NCI-H2196 (cell line): ENCODE results near the gene ACP7.
"Not testable (repeated sequence)": the region's sequence is repeated elsewhere in the genome, so short reads cannot be mapped to it uniquely, and the experiment has no call there.

Experiments
- DNase-seq: peaks from one replicate; lab custom pipeline; 2025; ENCODE audit not compliant: unreplicated experiment; lab: John Stamatoyannopoulos, UW

The ACP7 gene

GRCh38 chr19:39077323-39077722, 6.8 kb upstream of the ACP7 start:
- no peak for DNase-seq

GRCh38 chr19:39078436-39079200, 5.5 kb upstream of the ACP7 start:
- DNase-seq, result no peak

GRCh38 chr19:39080431-39080830, 3.7 kb upstream of the ACP7 start:
- DNase-seq, result no peak

- DNase-seq, result no peak
Observed at GRCh38 chr19:39082167-39082566, 2.0 kb upstream of the ACP7 start.

DNA sequence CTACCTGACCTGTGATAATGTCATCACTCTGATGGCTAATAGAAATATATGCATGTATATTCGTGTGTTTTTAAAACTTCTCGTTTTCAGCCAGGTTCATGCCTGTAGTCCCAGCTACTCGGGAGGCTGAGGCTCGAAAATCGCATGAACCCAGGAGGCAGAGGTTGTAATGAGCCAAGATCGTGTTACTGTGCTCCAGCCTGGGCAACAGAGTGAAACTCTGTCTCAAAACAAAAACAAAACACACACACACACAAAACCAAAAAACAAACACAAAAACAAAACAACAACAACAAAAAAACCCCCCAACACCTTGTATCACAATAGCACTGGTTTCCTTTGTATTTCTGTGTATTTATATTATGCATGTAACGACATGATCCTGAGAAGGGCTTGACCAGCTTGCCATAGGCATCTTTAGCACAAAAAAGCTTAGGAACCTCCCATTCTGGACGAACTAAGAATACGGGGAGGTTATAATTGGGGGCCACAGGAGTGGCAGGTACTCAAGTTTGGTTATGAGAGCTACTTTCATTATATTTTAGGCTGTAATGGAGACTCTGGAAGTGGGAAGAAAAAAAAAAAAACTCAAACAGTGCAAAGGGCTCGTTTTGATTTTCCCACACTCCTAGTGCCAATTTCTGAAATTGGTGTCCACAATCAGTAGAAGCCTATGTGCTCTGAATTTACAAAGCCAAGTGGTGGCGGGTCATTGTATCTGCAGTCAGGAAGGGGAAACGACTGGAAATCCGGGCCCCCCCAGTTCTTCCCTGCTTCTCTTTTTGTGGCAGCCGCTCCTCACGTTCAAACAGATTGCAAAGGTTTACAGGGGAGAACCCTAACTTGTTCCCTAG, 1.2 kb upstream of the ACP7 start:
- DNase-seq, result no peak

DNA sequence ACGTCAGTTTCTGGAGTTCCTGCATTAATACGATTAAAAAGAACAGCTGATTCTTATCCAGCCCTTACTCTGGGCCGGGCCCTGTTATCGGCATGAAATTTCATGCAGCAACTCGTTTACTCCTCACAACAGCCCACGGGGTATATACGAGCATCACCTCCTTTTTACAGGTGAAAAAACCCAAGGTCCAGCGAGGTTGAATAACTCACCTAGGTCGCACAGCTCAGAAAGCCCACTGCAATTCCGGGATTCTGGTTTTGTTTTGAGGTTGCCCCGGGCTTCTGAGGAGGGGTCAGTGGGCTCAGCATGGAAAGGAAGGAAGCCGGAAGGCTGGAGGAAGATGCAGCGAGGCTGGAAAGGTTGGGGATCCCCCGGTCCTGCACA, 577 bp upstream of the ACP7 start:
- no peak for DNase-seq

GRCh38 chr19:39084732-39085080, 538 bp downstream of the ACP7 start:
- DNase-seq, result no peak

- DNase-seq, result no peak
Observed at GRCh38 chr19:39085392-39085791, 1.2 kb downstream of the ACP7 start.

GRCh38 chr19:39086386-39086785, 2.2 kb downstream of the ACP7 start:
- no peak for DNase-seq

DNA sequence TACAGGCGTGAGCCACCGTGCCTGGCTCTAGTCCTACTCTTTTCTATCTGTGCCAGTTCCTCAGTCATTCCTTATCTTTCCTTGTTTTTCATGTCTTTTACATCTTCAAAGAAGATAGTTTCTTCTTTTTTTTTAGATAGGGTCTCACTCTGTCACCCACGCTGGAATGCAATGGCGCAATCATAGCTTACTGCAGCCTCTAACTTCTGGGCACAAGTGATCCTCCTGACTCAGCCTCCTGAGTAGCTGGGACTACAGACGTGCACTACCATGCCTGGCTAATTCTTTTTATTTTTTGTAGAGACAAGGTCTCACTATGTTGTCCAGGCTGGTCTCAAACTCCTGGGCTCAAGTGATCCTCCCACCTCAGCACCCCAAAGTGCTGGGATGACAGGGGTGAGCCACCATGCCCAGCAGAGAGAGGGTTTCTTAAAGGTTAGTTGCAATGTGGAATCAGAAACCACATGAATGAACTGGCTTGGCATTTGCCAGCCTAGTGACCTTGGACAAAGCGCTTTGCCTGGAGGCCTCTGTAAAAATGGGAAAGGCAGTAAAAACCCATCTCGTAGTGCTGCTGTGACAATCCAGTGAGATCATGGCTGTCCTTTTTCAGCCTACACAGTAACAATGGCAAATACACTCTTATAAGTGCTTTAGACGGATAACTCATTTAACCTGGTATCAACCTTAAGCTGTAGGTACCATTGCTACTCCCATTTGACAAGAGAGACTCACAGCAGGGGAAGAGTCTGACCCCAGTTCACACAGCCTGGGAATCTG, 3.9 kb downstream of the ACP7 start:
- DNase-seq, result no peak

- DNase-seq, result not testable (repeated sequence)
Observed at GRCh38 chr19:39090016-39090415, 5.8 kb downstream of the ACP7 start.

GRCh38 chr19:39090881-39091280, 6.7 kb downstream of the ACP7 start:
- DNase-seq, result no peak

DNA sequence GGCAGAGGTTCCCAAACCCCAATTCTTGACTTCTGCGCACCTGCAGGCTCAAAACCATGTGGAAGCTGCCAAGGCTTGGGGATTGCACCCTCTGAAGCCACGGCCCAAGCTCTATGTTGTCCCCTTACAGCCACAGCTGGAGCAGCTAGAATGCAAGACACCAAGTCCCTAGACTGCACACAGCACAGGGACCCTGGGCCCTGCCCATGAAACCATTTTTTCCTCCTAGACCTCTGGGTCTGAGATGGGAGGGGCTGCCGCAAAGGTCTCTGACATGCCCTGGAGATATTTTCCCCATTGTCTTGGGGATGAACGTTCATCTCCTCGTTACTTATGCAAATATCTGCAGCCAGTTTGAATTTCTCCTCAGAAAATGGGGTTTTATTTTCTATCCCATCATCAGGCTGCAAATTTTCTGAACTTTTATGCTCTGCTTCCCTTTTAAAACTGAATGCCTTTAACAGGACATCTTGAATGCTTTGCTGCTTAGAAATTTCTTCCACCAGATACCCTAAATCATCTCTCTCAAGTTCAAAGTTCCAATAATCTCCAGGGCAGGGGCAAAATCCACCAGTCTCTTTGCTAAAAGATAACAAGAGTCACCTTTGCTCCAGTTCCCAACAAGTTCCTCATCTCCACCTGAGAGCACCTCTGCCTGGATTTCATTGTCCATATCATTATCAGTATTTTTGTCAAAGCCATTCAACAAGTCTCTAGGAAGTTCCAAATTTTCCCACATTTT, 11.8 kb downstream of the ACP7 start:
- not testable (repeated sequence) for DNase-seq

GRCh38 chr19:39097299-39097698, 13.1 kb downstream of the ACP7 start:
- DNase-seq, result no peak

GRCh38 chr19:39097721-39098120, 13.6 kb downstream of the ACP7 start:
- no peak for DNase-seq

DNA sequence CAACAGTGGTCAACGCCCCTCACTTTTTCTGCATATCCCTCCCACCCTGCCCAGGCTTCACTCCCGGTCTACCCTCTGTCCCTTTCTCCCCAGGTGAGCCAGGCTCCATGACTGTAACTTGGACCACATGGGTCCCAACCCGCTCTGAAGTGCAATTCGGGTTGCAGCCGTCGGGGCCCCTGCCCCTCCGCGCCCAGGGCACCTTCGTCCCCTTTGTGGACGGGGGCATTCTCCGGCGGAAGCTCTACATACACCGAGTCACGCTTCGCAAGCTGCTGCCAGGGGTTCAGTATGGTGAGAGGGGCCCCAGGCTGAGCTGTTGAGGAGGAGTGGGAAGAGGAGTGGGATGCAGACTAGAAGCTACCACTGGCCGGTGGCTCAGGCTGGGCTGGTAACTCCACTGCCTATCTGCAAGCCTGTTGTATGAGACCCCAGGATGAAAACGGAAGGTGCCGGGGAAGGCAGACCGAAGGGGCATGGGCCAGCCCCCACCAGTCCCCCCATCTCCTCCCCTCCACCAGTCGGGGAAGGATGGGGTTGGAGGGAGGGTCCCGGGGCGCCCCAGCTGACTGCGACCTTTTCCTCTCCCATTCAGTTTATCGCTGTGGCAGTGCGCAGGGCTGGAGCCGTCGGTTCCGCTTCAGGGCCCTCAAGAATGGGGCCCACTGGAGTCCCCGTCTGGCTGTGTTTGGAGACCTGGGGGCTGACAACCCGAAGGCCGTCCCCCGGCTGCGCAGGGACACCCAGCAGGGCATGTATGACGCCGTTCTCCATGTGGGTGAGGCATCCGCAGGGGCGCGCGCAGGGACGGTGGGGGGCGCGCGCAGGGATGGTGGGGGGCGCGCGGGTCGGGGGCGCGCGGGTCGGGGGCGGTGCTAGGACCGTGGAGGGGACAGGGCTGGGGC, 14.4 kb downstream of the ACP7 start:
- no peak for DNase-seq

GRCh38 chr19:39099341-39099740, 15.2 kb downstream of the ACP7 start:
- no peak for DNase-seq

GRCh38 chr19:39100500-39101166, 16.5 kb downstream of the ACP7 start:
- no peak for DNase-seq

- no peak for DNase-seq
Observed at GRCh38 chr19:39103151-39103550, 19.0 kb downstream of the ACP7 start.
